Measurements from ENCODE around the gene FMO1. TPM values are rescaled to one million over a fixed set of nuclear protein-coding genes. Genes with fewer than 3 reads are reported as not detected.

The FMO1 gene
- total RNA-seq, 1 experiment from 2014 or later, result not detected

- no peak for TF ChIP-seq SIN3A (IDR thresholded peaks at IDR 0.05; ENCODE audit: low read depth)
- TF ChIP-seq ZBTB33 (IDR thresholded peaks at IDR 0.05; ENCODE audit: extremely low read depth, insufficient replicate concordance, low read length), result no peak
- TF ChIP-seq FOSL1 (IDR thresholded peaks at IDR 0.05; ENCODE audit: low read depth), result peak; percentile 48; the same call in 1 of the 2 replicates
- no peak for TF ChIP-seq EGR1 (IDR thresholded peaks at IDR 0.05; ENCODE audit: low read depth)
- TF ChIP-seq ZFX (IDR thresholded peaks at IDR 0.05), result no peak
- no peak for TF ChIP-seq SP1 (IDR thresholded peaks at IDR 0.05; ENCODE audit: low read depth)
- TF ChIP-seq REST (IDR thresholded peaks at IDR 0.05; ENCODE audit: low read depth), result no peak
Measured at GRCh38 chr1:171251042-171251951, 3.0 kb downstream of the FMO1 start (continued).

All from HCT116 (cell line).